Gastroesophageal sphincter (tissue), 4 donors: ENCODE measurements around the gene MCM3AP. TPM values are rescaled to one million over a fixed set of nuclear protein-coding genes. Genes with fewer than 3 reads are reported as not detected.

Experiments used
- ATAC-seq: fragments of 150-250 bp; one replicate; pipeline ENCODE4 v1.9.1; 2016; ENCODE audit warnings: mild to moderate bottlenecking, moderate library complexity
- H3K27ac ChIP-seq, 4 donors: fragments of 200-600 bp; sonication (generic) in 3 of 4; 1 replicate in 3 of 4; 2 replicates in 1 of 4; pipeline ENCODE4 v1.5.1; 2016 to 2019
- H3K27me3 ChIP-seq: fragments of 200-600 bp; sonication (generic); one replicate; pipeline ENCODE4 v1.5.1; 2019
- H3K36me3 ChIP-seq, 2 donors: fragments of 200-600 bp; sonication (generic); one replicate each; pipeline ENCODE4 v1.5.1; 2019; ENCODE audit warnings: control low read depth in 1 of 2
- H3K4me1 ChIP-seq, 3 donors: fragments of 200-600 bp; sonication (generic); 1 replicate in 2 of 3; 2 replicates in 1 of 3; pipeline ENCODE4 v1.5.1; 2016 to 2019; ENCODE audit warnings: control low read depth in 2 of 3
- H3K4me3 ChIP-seq, 2 donors: fragments of 200-600 bp; sonication (generic); one replicate each; pipeline ENCODE4 v1.5.1; 2019; ENCODE audit warnings: mild to moderate bottlenecking in 1 of 2, moderate library complexity in 1 of 2
- H3K9me3 ChIP-seq, 3 donors: fragments of 200-600 bp; sonication (generic); one replicate each; pipeline ENCODE4 v1.5.1; 2017 to 2019; ENCODE audit warnings: control low read depth in 2 of 3
- CTCF ChIP-seq, 4 experiments: fragments of 200-600 bp in 2 of 4; fragments of 450-650 bp in 2 of 4; sonication (generic) in 1 of 4; IDR thresholded peaks; one replicate each; pipeline ENCODE4 v1.5.1; 2017 to 2019; ENCODE audit warnings: antibody characterized with exemption in 4 of 4, mild to moderate bottlenecking in 2 of 4, moderate library complexity in 2 of 4
- EP300 ChIP-seq: sonication (generic); formaldehyde crosslinking; IDR thresholded peaks from one replicate; pipeline ENCODE4 v1.6.1; 2017; ENCODE audit warnings: antibody characterized with exemption, mild to moderate bottlenecking
- POLR2A ChIP-seq, 2 donors: fragments of 450-650 bp; IDR thresholded peaks; one replicate each; pipeline ENCODE4 v1.6.1; 2017; ENCODE audit warnings: antibody characterized with exemption in 2 of 2, mild to moderate bottlenecking in 2 of 2, moderate library complexity in 1 of 2
- POLR2AphosphoS5 ChIP-seq: sonication (generic); formaldehyde crosslinking; IDR thresholded peaks from one replicate; pipeline ENCODE4 v1.6.1; 2017; ENCODE audit warnings: antibody characterized with exemption
- WGBS, 2 donors: methylation state at CpG; one replicate each; pipeline ENCODE4 v1.1.5; 2018; ENCODE audit warnings: low coverage in 1 of 2; 5-methylcytosine and 5-hydroxymethylcytosine counted together
- total RNA-seq, 4 donors: library from RNA; depleted of rRNA; stranded (reverse); fragments of >200 nt; gene quantifications; one replicate each; pipeline ENCODE4 v1.1.0, GENCODE V29; 2016

MCM3AP gene
- total RNA-seq, 4 donors from 2014 or later, result 61.6 to 95.4 (median 71.7) TPM

DNA sequence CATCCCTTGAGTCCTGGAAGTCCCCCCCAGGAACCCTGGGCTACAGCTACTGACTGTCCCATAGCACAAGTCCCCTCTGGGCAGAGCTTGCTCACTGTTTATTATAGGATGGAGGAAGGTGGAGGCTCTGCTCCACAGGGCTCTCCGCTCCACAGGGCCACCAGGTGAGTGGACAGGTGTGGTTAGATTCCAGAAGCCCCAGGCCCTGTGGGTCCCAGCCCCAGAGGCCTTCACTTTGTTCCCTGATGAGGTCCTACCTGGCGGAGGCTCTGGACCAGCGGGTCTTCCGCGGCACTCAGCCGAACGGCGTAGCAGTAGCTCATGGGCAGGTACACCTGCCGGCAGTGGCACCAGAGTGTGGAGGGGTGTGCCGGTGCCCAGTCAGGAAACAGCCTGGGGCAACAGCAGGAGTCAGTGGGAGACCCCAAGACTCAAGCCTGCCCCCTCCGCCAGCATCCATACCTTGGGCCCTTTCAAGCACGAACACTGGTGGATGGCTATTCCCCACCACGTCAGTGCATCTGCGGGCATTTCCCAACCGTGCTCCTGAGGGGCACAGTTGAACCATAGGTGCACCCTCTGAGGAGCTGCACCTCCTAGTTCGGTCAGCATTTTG is 69.2 kb downstream of the MCM3AP start:
- Histone ChIP-seq H3K27ac (no peak overlapping the region), H3K4me3 (no peak overlapping the region), H3K36me3 (peaks cover 0 to 96% of the 10 kb centered on the region in 2 donors), H3K4me1 (peaks cover 0 to 5% (median 0%) of the 10 kb centered on the region in 3 donors), H3K9me3 (no peaks in the 10 kb centered on the region), H3K27me3 (no peaks in the 10 kb centered on the region)
- WGBS, 2 donors, result no CpG with 5 or more reads among the region's 16 CpGs
- TF ChIP-seq EP300 (no peak), CTCF (IDR thresholded peaks at IDR 0.05) (no peak), POLR2A (IDR thresholded peaks at IDR 0.05) (no peak), POLR2AphosphoS5 (no peak)
- ATAC-seq, result no peak

GRCh38 chr21:46215436-46216131 is 69.8 kb downstream of the MCM3AP start:
- Histone ChIP-seq H3K4me3 (no peak overlapping the region), H3K4me1 (peaks cover 0 to 5% (median 0%) of the 10 kb centered on the region in 3 donors), H3K9me3 (no peaks in the 10 kb centered on the region), H3K36me3 (peaks cover 0 to 96% of the 10 kb centered on the region in 2 donors), H3K27me3 (no peaks in the 10 kb centered on the region), H3K27ac (no peak overlapping the region)
- ATAC-seq, result no peak
- TF ChIP-seq EP300 (no peak), CTCF (IDR thresholded peaks at IDR 0.05) (no peak), POLR2AphosphoS5 (no peak), POLR2A (IDR thresholded peaks at IDR 0.05) (no peak)
- WGBS, 2 donors, result 100% methylated on average over 2 of the region's 20 CpGs; no CpG with 5 or more reads in 1 of the 2 donors

GRCh38 chr21:46214478-46215340 is 70.7 kb downstream of the MCM3AP start:
- Histone ChIP-seq H3K4me1 (peaks cover 0 to 1% (median 0%) of the 10 kb centered on the region in 3 donors), H3K27me3 (no peaks in the 10 kb centered on the region), H3K27ac (no peak overlapping the region), H3K36me3 (peaks cover 0 to 96% of the 10 kb centered on the region in 2 donors), H3K4me3 (no peak overlapping the region), H3K9me3 (no peaks in the 10 kb centered on the region)
- TF ChIP-seq POLR2A (IDR thresholded peaks at IDR 0.05), result no peak
- no peak for TF ChIP-seq POLR2AphosphoS5
- TF ChIP-seq CTCF (IDR thresholded peaks at IDR 0.05), result no peak
- TF ChIP-seq EP300, result no peak
- 75% methylated on average over 8 of the region's 27 CpGs; no CpG with 5 or more reads in 1 of the 2 donors for WGBS, 2 donors
- no peak for ATAC-seq

DNA sequence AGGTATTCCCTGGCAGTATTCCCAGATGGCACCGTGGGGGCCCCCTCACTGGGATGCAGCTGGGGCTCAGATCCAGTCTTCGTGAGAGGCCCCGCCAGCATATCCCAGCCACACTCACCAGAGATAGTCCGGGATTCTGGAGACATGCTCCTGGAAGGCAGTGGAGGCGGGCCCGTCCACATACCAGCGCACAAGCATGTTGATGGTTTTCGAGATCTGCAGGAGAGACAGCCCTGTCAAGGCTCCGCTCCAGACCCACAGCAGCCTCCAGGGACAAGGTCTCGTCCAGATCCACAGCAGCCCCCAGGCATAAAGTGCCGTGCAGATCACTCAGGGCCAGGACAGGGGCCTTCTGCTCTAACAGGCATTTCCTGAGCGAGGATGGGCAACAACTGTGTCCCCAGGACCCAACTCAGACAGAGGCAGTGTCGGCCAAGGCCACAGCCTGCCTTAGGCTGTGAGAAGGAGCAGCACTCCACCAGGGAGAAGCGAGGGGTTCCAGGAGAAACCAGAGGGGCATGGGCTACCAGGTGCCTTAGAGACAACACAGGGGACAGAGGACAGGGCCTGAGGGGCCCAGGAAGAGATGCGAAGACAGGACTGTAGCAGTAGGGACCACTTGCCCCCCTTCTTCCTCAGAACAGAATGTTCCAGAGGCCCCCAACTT is 71.7 kb downstream of the MCM3AP start:
- no peak overlapping the region for H3K4me3 ChIP-seq
- WGBS, 2 donors, result 100% methylated on average over 1 of the region's 15 CpGs; no CpG with 5 or more reads in 1 of the 2 donors
- no peak for TF ChIP-seq POLR2AphosphoS5
- TF ChIP-seq CTCF (IDR thresholded peaks at IDR 0.05), result no peak
- no peak for TF ChIP-seq EP300
- no peak for TF ChIP-seq POLR2A (IDR thresholded peaks at IDR 0.05)
- H3K9me3 ChIP-seq, result no peaks in the 10 kb centered on the region
- H3K27ac ChIP-seq, result no peak overlapping the region
- no peak for ATAC-seq
- H3K27me3 ChIP-seq, result no peaks in the 10 kb centered on the region
- H3K4me1 ChIP-seq, result no peaks in the 10 kb centered on the region
- H3K36me3 ChIP-seq, result peaks cover 0 to 96% of the 10 kb centered on the region in 2 donors
